Activated CD4-positive, alpha-beta T cell treated with anti-CD3 and anti-CD28 coated beads for 48 hours (primary cell): Measurements from ENCODE around the gene CUTA.

Experiments
- DNase-seq: peaks from one replicate; pipeline ENCODE4 v3.0.0-alpha.2; 2020

Gene CUTA

DNA sequence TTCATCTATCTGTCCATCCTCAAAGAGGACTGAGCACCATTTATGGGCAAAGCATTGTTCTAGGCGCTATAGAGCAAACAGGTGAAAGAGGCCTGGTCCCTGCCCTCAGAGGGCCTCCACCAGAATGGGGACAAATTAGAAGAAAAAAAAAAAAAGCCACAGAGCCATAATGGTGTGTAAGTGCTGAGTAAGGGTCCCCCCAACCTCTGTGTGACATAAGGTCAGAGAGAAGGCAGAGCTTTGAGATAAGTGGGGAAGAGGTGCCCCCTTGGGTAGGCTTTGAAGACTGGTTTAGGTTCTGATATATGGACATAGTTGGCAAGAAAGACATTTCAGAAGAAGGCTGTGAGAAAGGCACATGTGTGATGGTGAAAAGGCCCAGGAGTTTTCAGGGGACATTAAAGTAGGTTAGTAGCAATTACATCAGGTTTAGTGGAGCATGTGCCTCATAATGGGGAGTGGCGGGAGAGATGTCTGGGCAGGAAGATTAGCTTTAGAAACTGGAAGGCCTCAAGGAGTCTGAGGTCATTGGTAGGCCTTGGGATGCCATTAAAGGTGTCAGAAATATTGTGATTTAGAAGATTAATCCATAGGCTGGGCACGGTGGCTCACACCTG is 21.2 kb upstream of the CUTA start:
- DNase-seq, result no peak

DNA sequence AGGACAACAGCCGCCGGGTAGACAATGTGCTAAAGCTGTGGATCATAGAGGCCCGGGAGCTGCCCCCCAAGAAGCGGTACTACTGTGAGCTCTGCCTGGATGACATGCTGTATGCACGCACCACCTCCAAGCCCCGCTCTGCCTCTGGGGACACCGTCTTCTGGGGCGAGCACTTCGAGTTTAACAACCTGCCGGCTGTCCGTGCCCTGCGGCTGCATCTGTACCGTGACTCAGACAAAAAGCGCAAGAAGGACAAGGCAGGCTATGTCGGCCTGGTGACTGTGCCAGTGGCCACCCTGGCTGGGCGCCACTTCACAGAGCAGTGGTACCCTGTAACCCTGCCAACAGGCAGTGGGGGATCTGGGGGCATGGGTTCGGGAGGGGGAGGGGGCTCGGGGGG is 19.8 kb upstream of the CUTA start:
- no peak for DNase-seq

DNA sequence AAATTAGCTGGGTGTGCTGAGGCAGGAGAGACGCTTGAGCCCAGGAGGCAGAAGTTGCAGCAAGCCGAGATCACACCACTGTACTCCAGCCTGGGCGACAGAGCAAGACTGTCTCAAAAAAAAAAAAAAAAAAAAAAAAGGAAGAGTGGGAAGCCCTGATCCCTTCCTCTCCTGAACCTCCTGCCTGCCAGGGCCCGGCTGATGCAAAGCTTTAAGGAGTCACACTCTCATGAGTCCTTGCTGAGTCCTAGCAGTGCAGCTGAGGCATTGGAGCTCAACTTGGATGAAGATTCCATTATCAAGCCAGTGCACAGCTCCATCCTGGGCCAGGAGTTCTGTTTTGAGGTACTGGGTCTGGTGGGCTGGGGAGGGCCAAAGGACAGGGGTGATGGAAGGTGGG is 17.1 kb upstream of the CUTA start:
- DNase-seq, result no peak

DNA sequence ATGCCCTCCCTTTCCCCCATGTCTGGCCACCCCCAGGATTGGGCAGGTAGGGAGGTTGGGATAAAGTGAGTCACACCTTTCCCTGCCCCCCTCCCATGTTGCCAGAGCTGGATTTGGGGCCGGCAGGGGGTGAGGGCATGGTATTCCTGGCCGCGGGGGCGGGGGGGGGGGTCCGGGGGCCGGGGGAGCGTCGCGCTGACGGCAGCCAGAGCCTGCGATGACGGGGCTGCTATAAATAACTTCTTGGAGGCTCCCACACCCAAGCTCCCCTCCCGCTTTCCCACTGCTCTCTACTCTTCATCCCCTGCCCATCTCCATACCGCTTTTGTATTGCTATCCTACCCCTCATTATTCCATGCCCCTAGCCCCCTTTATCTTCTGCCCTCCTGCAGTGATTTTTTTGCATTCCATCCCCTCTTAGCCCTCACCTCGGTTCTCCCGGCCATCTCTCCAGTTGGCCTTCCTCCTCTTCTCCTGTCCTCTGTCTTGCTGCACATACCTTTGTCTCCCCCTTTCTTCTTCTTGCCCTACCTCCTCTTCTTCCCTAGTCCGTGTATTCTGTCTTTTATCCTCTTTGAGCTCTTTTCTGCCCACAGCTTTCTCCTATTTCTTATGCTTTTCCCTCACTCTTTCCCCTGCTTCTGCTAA is 15.8 kb upstream of the CUTA start:
- DNase-seq, result no peak

DNA sequence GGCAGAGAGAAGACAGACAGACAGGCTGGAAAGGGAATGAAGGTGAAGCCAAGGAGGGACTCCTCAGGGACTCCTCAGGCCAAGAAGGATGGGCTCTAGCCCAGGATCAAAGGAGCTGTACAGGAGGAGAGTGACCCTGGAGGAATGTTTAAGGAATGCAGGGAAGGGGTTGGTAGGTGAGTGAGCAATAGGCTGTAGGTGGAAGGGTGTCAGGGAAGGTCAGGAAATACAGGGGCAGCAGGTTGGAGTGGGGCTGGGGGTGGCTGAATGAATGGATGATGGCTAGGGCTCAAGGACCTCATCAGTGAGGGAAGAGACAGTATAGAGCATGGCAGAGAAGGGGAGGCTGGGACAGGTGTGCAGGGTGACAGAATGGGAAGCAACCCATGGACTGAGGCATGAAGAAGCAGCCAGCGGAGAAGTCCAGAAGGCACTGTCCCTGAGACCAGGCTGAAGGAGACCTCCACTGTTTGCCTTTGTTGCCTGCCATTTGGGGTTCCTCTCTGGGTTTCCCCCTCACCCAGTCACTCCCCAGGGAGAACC is 15.2 kb upstream of the CUTA start:
- DNase-seq, result no peak

DNA sequence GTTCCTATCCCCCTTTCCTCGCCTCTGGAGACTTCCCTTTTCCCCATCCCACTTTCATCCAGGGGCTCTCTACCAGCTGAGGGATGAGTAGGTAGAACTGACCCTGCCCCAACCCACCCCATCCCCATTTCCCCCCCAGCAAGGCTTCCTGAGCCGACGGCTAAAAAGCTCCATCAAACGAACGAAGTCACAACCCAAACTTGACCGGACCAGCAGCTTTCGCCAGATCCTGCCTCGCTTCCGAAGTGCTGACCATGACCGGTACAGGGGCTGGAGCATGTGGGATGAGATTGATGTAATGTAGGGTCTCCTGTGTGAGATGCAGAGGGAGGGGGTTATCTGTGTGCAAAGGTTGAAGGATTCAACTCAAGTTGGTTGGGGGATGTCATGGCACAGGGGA is 14.6 kb upstream of the CUTA start:
- no peak for DNase-seq

DNA sequence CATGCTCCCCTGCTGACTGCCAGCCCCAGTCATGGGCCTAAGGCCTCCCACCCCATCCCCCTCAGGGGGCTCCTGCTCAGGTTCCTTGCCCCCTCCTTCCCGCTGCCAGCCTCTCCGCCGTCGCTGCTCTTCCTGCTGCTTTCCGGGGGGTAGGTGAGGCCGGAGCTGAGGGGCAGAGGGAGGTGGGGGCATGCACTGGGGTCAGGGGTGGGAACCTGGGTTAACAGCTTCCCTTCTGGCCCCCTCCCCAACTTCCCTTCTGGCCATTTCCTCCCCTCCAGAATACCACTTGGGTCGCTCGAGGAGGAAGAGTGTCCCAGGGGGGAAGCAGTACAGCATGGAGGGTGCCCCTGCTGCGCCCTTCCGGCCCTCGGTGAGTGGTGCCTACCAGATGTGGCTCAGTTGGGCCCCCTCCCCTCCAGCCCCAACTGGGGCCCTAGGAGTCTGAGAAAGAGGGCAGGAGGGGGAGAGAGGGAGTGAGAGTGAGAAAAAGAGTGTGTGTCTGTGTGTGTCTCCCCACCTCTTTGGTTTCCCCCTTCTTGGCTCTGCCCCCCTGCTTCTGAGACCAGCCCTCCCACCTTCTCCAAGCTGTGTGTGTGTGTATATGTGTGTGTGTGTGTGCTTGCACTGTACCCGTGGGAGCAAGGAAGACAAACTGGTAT is 14.1 kb upstream of the CUTA start:
- DNase-seq, result no peak

DNA sequence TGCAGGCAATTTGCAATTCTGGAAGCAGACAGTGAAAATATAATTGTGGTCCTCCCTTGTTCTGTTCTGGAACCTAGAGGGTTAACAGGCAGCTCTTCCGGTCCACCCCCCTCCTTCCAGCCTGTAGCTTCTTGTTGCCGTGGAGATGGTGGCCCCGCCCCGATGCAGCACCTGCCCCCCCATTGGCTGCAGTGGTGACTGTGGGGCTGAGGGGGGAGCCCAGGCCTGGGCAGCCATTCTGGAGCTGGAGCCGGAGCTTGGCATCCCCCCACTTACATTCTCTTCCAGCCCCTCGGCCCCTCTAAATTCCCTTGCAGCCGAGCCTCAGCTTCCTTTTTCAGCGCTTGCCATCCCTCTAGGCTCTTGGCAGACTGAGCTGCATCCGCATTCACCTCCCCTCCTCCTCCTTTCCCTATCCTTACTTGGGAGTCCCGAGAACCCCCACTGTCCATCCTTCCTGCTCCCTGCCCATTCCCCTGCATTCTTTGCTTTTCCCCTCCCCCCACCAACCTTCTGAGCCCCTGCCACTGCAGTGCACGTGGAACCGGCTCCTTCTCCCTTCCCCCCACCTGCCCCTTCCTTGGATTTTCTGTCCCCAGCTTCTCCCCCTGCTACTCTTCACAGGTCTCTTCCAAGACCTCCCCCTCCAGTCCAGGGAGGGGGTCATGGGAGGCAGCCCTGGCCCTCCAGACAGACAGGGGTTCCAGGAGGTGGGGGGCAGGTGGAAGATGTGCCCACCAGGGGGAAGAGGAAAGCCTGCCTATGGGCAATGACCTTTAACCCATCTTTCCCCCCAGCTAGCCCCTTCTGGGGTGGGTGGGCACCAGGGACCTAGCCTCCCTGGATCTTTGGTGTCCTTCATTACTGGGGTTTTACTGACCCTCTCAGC is 13.3 kb upstream of the CUTA start:
- peak; percentile 85 for DNase-seq

DNA sequence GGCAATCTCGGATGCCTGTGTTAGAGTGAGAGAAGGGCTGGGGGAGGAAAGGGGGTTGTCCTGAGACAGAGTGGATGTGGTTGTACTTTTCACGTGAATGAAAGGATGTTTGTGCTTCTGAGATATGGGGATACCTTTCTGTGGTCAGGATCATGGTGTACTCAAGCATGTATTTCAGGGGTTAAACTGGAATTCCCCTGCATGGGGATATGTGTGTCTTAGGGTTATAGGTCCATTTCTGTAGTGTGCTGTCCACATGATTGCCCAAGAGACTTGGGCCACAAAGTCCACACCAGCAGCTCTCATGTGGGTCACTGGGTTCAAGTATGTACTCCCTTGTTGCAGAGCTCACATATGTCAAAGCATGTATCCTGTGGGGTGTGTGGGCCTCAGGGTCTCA is 12.4 kb upstream of the CUTA start:
- no peak for DNase-seq

DNA sequence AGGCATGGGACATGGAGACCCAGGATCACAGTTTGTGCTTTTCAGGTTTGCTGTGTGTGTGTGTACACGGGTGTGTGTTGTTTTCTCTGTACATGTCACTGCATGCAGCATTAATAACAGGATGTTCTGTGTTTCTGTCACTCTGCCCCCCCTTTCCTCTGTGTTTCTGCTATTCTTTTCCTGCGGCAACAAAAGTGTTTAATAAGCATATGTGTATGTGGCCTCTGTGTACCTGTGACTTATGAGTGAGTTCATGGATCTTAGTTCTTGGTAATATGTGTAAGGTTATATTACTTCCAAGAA is 11.8 kb upstream of the CUTA start:
- DNase-seq, result no peak

DNA sequence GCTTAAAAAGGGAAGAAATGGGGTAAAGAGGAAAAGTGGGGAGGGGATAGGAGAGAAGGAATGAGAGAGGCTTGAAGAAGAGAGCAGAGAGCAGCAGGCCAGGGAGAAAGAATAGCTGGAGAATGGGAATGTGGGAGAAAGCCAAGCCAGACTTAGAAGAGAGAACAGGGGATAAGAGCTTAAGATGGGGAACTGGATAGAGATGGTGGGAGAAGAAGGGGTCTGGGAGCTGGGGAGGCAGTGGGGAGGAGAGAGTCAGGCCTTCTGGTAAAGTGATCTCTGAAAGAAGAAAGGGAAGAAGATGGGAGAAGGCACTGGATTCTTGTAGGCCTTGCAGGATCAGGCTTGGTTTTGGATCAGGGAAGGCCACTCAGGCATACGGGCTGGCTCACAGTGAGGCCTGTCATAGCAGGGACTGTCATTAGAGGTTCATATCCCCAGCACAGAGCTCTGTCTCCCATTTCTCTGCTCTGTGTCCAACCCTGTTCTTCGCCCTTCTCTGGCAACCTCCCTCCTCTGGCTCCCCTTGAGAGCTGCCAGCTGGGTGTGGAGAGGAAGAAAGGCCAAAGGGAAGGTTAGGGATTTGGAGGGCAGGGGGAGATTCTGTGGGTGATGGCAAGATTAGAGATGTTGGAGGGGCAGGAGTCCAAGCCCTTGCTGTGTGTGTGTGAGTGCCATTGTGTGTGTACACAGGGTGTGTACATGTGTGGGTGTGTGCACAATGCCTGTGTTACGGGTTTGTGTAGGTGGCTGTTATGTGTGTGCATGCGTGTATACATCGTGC is 11.3 kb upstream of the CUTA start:
- no peak for DNase-seq

DNA sequence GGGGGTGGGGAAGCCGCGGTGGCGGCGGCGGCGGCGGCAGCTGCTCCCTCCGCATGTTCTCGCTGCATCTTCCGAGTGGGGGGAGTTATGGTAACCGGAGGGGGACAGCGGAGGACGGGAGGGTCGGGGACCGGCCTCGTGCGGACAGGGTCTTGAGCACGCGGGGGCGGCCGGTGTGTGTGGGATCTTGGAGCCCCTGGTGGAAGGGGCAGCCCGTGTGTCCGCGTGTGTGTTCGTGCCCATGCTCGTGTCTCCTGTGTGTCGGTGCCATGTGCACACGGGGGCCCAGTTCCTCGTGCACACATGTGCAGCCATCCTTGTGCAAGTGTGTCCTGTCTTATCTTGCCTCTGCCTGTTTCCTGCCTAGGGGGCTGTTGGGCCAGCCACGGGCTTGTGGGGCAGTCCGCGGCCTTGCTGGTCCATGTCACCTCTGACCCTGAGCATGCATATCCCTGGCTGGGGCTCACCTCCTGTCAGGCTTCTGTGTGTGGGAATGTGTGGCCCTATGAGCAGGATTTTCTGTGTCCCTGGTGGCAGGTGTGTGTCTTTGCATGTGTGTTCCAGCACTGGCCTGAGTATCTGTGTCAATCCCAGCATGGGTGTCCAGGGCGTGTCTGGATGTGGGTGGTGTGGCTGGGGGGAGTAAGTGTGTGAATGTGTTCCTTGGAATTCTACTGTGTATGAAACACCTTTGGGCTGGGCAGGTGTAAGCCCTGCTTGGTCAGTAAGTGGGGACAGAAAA is 10.5 kb upstream of the CUTA start:
- peak; percentile 57 for DNase-seq

DNA sequence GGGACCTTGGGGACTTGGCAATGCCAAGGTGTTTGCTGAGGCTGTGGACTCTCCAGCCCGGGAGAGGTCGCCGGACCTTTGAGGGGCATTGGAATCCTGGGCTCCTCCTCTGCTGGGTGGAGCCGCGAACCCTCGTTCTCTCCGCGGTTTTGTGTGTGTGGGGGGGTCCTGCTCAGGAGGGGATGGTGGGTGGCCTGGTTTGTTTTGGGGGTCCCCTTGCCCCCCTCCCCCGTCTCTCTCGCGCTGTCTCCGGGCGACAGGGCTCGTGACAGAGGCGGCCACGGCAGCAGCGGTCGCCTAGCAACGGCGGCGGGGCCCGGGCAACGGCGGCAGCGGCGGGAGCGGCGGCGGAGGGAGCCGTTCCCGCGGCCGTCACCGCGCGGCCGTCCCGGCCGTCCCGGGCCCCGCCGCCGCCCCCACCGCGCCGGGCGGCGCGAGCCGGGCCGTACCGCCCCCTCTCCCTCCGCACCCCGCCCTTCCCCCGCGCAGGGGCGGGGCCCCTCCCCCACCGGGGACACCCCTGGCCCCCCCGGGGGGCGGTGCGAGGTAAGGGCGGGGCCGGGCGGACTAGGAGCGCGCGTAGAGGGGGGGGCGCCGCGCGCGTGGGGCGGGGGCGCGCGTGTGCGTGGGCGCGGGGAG is 9.8 kb upstream of the CUTA start:
- peak; percentile 64 for DNase-seq

DNA sequence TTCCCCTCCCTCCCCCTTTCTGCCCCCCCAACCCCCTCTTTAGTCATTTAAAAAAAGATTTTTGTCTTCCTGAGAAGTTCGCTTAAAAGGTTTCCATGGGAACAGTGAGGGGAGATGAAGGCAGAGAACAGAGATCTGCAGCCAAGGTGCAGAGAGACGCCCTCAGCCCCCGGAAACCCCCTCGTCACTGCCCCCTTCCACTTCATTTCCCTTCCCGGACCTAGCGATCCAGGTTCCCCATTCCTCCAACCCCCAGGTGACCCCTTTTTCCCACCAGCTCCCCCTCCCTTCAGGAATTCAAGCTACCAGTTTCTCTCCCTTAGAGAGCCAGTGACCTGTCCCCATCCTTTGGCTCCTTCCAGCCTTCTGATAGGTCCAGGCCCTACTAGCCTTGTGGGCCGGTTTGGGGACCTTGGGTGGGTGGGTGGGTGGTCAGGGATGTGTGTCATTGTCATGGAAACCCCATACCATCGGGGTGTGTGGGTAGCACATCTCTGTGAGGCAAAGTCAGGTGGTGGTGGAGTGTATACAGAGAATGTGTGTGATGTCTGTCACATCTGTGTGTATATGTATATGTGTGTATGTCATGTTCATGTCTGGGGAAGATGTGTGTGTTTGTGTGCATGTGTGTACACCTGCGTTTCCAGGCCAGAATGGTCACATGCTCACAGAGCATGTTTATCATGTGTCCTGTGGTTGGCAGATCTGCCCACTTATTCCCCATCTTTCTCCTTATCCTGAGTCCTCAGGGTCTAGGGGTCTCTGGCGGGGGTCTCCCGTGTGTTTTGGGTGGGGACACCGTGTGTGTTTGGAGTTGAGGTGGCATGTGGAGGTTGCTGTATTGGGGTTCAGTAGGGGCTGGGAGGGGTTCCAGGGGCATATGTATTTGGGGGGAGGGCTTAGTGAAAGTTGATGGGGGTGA is 8.9 kb upstream of the CUTA start:
- DNase-seq, result peak; percentile 28

DNA sequence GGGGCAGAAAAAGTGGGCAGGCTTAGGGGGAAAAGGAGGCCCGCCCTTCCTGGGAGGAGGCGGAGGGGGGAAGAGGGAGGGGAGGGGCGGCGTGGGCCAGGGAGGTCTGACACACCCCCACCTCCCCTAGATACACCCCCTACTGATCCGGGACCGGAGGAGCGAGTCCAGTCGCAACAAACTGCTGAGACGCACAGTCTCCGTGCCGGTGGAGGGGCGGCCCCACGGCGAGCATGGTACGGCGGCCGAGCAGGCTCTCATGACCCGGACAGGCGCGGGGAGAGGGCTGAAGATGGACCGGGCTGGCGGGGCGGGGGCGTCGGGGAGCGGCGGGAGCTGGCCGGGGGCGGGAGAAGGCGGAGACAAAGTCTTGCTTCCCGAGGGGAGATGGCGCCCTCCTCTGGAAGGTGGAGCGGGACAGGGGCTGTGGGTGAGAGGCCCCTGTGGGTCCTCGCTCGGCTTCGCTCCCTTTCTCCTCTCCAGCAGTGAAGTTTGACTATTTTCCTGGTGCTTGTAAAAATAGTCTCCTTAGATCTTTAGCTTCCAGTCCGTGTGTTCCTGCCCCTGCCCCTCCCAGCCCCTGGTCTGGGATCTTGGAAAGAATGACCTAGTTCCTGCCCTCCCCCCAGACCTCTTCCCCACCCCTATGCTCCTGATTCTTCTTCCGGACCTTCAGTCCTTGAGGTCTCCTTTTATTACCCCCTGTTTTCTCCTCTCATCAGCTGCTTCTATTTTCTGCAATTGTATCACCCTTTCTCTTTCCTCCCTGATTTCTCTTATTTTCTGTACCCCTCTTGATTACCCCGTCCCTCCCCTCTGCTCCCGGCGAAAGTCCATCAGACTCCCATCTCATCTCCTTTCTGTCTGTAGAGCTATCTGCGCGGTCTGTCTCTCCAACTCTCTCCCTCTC is 8.0 kb upstream of the CUTA start:
- peak; percentile 89 for DNase-seq

DNA sequence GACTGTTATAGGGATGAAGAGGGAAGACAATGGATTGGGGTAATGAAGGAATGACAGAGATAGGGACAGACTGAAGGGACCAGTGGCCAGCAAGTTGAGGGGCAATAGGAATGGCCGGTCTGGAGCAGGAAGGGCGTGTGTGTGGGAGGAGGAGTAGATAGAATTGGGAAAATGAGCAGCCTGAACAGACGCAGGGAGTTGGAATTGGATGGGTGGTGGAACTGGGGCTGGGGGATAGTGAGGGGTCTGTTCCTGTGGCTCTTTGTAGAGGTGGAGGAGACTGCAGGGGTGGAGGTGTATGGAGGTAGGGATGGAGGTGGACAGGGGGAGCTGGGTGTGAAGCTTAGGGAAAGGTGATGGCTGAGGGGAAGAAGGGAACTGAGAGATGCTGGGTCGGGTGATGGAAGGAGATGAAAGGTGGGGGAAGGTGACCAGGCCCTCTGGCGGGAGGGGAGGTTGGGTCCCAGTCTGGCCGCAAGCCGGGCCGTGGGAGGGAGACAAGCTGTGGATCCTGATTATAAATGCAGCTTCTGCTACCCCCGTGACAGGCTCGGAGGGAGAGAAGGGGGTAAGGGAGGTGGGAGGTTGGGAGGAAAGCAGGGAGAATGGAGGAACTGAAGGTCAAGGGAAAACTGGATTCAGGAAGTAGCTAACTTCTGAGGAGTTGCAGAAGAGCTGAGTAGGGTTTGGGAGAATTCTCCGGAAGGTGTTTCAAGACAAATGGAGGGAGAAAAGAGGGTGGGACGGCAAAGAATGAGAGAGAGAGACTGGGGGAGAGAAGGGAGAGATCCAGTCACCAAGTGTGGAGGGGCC is 7.2 kb upstream of the CUTA start:
- no peak for DNase-seq

DNA sequence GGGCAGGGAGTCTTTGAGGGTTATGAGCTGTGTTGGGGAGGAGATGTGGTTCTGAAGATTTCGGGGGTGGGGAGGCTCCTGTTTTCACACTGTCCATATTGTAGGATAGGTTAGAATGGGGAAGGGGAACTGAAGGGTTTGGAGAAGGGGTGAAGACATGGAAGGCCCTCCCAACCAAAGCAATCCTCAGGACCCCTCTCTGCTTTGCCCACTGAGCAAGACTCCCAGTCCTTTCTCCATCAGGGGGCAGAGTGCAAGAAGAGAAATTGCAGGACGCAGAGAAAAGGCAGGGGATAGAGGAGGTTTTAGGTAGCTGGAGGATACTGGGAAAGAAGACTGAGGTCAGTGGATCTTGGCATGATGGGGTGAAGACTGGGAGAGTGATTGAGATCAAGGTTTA is 5.9 kb upstream of the CUTA start:
- no peak for DNase-seq

DNA sequence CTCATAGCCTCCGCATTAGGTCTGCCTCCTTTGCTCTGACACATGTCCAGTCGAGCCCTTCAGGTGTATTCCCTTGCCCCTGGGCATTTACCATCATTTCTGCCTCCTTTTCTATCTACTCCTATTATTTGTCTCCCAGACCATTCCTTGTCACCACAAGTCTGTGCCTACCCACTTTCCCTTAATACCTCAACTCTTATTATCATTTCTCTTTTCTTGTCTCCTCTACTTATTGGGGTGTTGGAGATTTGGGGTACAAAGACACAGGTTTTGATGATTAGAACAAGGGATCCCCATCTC is 3.4 kb upstream of the CUTA start:
- no peak for DNase-seq
